ENCODE results near the gene ISM2. TPM values are rescaled to one million over a fixed set of nuclear protein-coding genes. Genes with fewer than 3 reads are reported as not detected.

ISM2 gene
- total and polyA plus RNA-seq, 2 experiments from 2014 or later = 0.69 to 1.3 TPM

- TF ChIP-seq REST (IDR thresholded peaks at IDR 0.05; ENCODE audit: unreplicated experiment) = no peak
- TF ChIP-seq, protein P1, sequence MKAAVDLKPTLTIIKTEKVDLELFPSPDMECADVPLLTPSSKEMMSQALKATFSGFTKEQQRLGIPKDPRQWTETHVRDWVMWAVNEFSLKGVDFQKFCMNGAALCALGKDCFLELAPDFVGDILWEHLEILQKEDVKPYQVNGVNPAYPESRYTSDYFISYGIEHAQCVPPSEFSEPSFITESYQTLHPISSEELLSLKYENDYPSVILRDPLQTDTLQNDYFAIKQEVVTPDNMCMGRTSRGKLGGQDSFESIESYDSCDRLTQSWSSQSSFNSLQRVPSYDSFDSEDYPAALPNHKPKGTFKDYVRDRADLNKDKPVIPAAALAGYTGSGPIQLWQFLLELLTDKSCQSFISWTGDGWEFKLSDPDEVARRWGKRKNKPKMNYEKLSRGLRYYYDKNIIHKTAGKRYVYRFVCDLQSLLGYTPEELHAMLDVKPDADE (IDR thresholded peaks at IDR 0.05) = no peak
- no peak for TF ChIP-seq JUNB (IDR thresholded peaks at IDR 0.05; ENCODE audit: unreplicated experiment)
- no peak for TF ChIP-seq NANOG (IDR thresholded peaks at IDR 0.05; ENCODE audit: borderline replicate concordance)
- no peak for TF ChIP-seq EZH2phosphoT487 (IDR thresholded peaks at IDR 0.05; ENCODE audit: unreplicated experiment)
- TF ChIP-seq POLR2AphosphoS5 (IDR thresholded peaks at IDR 0.05; ENCODE audit: low read depth) = no peak
These were observed 4.5 kb upstream of the ISM2 start (continued) for GRCh38 chr14:77503138-77503537.

DNA sequence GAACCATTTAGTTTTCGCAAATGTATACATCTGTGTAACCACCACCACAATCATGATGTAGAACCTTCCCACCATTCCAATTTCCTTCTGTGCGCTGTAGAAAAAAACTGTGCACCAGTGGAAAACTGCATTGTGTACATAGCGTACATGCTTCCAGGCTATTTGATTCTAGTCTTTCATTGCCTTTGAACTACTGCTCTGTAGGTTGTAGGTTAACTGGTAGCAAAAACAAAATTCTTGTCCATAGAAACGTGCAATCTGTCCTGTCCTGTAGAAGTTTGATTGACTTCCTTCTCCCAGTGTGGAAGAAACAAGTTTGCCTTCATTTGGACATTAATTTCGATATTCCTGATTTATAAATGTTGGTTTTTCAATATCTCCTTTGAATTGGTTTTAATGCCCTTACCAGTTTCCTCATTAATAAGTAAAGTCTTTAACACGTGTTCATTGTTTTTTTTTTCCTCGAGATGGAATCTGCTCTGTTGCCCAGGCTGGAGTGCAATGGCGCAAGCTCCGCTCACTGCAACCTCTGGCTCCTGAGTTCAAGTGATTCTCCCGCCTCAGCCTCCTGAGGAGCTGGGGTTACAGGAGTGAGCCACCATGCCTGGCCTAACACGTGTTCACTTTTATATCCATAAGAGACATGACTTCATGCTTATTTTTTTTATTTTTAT lies 3.6 kb upstream of the ISM2 start:
- ATAC-seq = no peak
- no peak for DNase-seq (ENCODE audit: low spot score)
- H2AFZ ChIP-seq = no peak overlapping the region
- H3K27ac ChIP-seq (ENCODE audit: low read depth) = no peak overlapping the region
- TF ChIP-seq POLR2AphosphoS5 (IDR thresholded peaks at IDR 0.05; ENCODE audit: low read depth) (no peak), EZH2phosphoT487 (IDR thresholded peaks at IDR 0.05; ENCODE audit: unreplicated experiment) (no peak), JUNB (IDR thresholded peaks at IDR 0.05; ENCODE audit: unreplicated experiment) (no peak), STAT1 (IDR thresholded peaks at IDR 0.05; ENCODE audit: unreplicated experiment) (no peak)
- no peaks in the 10 kb centered on the region for H3K9me2 ChIP-seq (ENCODE audit: insufficient read depth)
- H3K4me2 ChIP-seq = no peak overlapping the region
- no peaks in the 10 kb centered on the region for H4K20me1 ChIP-seq (replicated peaks; ENCODE audit: insufficient read depth)
- H3K9me3 Mint-ChIP-seq = peaks cover 11% of the 10 kb centered on the region; the same call in 2 of the 3 replicates
- no peak overlapping the region for H3K27ac Mint-ChIP-seq
- peaks cover 4% of the 10 kb centered on the region; the same call in 1 of the 3 replicates for H3K36me3 Mint-ChIP-seq (ENCODE audit: low read depth)
- no peak overlapping the region for H3K4me3 Mint-ChIP-seq
- 0 out of 2 replicates have a peak, but pooled peaks cover 5% of the 10 kb centered on the region for H3K4me1 ChIP-seq (ENCODE audit: insufficient read depth)
- peaks cover 5% of the 10 kb centered on the region; the same call in 2 of the 3 replicates for H3K4me1 Mint-ChIP-seq
- peaks cover 41% of the 10 kb centered on the region for H3K27me3 ChIP-seq (ENCODE audit: insufficient read depth)
- no peaks in the 10 kb centered on the region for H3K36me3 ChIP-seq (ENCODE audit: insufficient read depth)
- no peaks in the 10 kb centered on the region for H3K79me2 ChIP-seq (replicated peaks; ENCODE audit: insufficient read depth)
- no peak overlapping the region for H3K4me3 ChIP-seq
- H3K27me3 Mint-ChIP-seq (ENCODE audit: insufficient read depth, low read depth, poor library complexity) = peaks cover 37% of the 10 kb centered on the region
- H3F3A ChIP-seq (replicated peaks; ENCODE audit: low read depth) = no peaks in the 10 kb centered on the region

All from GM23338 (cell line).